Globus pallidus (tissue), 1 donor: ENCODE data around the gene ADSS1.

Source experiments
- DNase-seq: peaks from one replicate; pipeline ENCODE4 v3.0.0-alpha.2; 2015; ENCODE audit warnings: low spot score

The ADSS1 gene

GRCh38 chr14:104723651-104724406 is at the start of gene ADSS1:
ADSS1 (plus strand) TSS chr14:104724229; CDS start chr14:104724271, 42 bp downstream.
- DNase-seq = peak; percentile 78

DNA sequence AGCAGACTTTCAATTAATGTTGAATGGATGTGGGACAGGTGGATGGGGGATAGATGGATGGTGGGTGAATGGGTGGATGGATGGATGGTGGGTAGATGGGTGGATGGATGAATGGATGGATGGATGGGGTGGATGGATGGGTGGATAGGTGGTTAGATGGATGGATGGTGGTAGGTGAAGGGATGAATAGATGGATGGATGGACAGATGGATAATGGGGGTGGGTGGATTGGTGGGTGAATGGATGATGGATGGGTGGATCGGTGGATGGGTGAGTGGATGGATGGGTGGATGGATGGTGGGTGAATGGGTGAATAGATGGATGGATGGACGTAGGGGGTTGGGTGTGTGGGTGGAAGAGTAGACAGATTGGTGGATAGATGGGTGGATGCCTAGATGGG is 48.6 kb upstream of the ADSS1 start:
- no peak for DNase-seq

GRCh38 chr14:104676130-104676693 is 47.8 kb upstream of the ADSS1 start:
- no peak for DNase-seq

GRCh38 chr14:104676694-104677511 is 47.1 kb upstream of the ADSS1 start:
- no peak for DNase-seq

GRCh38 chr14:104677512-104678332 is 46.3 kb upstream of the ADSS1 start:
- no peak for DNase-seq

DNA sequence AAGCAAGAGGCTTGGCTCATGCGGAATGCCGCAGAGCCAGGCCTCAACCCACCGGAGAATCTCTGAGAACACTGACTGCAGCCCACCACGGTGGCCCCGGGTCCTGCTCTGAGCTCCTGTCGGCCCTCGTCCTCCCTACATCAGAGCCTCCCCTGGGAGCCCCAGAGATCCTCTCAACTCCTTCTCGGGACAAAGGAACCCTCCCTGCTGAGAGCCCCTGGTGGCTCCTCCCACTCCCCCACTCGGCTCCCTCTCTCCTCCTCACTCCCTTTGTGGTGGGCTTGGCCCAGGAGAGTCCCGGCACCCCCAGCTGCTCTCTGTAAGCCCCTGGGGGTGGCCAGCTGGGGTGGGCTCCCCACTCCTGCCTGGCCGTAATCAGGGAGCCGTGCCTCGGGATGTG is 45.7 kb upstream of the ADSS1 start:
- no peak for DNase-seq

DNA sequence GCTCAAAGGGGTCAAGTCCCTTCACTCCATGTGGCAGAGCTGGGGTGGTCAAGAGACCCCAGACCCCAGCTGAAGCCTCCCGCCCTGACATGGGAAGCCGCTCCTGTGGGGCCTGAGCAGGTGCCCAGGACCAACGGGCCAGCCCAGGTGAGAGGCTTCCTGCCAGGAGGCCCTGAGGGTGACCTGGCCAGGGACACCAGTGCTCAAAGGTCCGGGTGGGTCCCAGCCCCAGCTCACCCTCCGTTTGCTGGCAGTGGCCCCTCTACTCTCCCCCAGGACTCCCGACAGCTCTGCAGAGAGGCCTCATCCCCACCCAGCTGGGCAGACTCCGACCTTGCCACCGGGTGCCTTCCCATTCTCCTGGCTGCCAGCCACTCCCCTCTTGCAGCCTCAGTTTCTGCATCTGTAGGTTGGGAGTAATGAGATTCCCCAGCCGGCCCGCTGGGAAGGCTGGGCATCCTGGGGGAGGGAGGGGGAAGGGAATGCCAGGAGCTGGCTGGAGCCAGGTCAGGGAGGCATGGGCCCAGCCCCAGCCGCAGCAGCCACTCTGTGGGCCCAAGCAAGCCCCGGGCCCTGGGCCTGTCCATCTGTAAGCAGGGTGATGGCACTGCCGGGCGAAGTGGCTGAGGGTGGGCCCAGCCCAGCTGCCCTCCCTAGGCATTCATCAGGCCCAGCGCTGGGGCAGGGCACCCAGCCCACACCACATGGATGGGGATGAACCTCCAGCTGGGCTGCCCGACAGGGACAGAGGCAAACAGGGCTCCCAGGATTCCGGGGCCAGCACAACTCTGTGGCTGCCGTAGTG is 44.9 kb upstream of the ADSS1 start:
- peak; percentile 90 for DNase-seq

DNA sequence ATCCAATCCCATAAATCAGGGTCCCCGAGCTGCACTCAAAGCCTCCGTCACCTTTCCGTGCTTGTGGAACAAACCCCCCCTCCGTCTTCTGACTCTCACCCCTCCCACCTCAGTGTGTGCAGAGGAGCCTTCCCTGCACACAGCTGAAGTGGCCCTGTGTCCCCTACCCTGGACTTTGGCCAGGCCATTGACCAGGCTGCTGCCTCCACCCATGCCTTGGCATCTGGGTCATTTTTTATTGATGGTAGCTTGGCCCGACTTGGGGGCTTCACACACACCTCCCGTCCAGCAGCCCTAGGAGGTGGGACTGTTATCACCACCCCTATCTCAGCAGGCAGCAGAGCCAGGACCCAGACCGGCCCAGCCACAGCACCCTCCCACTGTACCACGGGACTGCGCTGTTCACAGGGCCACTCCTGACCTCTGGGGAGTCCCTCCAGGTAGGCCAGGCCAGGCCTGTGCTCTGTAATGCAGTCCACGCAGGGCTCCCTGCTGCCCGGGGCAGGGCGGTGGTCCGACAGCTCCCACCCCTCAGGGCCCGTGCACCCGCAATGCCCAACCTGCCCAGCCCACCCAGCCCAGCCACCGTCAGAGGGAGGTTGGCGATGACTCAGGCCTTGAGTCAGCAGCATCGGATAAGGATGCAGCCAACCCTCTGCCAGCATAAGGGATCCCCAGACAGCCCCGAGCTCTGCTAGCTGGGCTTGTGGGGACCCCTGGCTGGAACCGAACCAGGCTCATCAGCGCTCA is 43.8 kb upstream of the ADSS1 start:
- no peak for DNase-seq

- DNase-seq = peak; percentile 97
These were observed 43.0 kb upstream of the ADSS1 start for GRCh38 chr14:104680806-104681688.

GRCh38 chr14:104681689-104682074 is 42.3 kb upstream of the ADSS1 start:
- peak; percentile 88 for DNase-seq

DNA sequence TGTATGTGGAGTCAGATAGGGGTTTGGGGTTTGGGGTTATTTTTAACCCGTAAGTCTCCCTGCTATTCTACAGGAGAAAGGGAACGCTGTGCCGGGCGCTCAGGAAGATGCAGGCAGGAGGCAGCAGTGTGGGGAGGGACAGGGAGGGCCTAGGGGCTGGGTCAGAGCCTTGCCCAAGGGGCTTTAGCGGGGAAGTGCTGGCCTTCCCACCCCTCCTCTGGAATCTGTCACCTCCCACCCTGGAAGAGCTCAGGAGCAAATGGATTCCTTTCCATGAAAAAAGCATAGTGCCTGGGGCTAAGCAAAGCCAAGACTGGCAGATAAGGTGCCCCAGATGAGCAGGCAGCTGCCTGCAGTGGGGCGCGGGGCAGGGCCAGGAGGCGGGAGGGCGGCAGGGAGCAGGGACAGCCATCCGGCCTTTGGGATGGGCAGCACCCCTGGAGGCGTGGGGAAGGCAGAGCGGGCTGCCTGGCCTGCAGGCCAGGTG is 41.9 kb upstream of the ADSS1 start:
- no peak for DNase-seq

GRCh38 chr14:104683653-104684448 is 40.2 kb upstream of the ADSS1 start:
- no peak for DNase-seq

DNA sequence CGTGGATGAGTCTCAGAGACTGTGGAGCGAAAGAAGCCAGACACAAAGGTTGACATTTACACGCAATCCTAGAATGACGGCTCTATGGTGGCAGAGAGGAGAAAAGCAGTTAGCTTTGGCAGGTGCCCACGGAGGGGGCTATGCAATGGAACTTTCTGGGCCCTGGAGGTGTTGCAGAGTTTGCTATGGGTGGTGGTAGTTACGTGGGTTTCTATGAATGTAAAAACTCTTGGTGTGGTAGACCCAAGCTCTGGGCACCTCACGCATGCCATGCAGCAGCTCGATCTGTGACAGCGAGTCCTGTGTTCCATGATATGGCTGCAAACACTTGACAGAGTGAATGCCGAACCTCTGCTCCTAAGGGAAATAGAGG is 39.6 kb upstream of the ADSS1 start:
- no peak for DNase-seq

DNA sequence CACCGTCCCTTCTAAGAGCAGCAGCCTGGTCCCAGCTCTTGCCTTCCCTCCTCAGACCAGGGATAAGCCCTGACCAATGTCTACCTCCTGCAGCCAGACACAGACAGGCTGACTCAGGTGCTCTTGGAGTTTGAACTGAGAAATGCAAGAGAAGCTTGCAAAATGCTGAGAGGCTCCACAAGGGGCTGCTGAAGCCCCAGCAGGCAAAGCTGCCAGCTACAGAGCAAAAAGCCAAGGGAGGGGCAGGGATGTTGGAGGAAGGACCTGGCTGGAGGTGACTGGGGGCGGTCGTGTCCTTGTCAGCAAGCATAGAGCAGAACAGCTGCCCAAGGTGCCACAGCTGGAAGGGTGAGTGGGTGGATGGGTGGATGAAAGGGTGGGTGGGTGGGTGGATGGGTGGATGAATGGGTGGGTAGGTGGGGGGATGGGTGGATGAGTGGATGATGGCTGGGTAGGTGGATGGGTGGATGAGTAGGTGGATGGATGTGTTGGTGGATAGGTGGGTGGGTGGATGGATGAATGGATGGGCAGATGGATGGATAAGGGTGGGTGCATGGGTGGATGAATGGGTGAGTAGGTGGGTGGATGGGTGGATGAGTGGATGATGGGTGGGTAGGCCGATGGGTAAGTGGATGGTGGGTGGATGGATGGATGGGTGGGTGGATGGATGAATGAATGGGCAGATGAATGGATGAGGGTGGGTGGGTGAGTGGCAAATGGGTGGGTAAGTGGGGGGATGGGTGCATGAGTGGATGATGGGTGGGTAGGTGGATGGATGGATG is 38.6 kb upstream of the ADSS1 start:
- DNase-seq = no peak

GRCh38 chr14:104685998-104686610 is 37.9 kb upstream of the ADSS1 start:
- no peak for DNase-seq

DNA sequence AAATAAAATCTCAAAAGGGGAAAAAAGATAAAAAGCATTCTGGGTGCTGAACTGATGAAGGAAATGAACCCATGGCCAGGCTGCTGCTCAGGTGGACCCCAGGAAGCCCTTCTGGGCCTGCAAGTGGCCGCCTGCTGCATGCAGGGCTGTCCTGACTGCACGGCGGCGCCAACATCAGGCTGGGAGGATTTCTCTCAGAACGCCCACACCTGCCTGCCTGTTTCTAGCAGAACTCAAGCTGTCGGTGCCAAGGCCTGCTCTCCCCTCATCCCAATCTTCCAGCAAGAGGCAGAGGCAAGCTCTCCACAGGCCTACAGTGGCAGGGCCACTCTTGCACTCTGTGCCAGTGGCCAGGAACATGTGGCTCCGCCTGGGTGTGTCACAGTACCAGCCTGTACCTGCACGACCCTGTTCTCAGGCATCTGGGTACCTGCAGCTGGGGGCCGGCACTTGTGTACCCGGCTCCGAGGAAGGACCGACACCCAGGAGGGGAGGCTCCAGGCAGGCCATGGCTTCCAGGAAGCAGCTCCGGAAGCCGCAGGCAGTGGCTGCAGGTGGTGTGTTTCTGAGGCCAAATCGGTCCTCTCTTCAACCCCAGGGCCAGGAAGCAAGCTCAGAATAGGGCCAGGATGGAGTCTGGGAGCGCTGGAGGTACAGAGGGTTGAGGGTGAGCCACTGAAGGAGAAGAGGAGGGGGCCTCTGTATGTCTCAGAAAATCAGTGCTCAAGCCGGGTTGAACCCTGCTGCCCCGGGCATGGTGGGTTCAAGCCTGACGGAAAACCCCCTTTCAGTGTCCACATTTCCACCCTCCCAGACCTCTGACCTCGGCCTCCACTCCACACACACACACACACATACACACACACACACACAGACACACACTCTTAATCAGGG is 37.2 kb upstream of the ADSS1 start:
- DNase-seq = no peak
